Left ventricle myocardium inferior (tissue), 1 donor: ENCODE results near the gene PPP1R13B. TPM values are rescaled to one million over a fixed set of nuclear protein-coding genes. Genes with fewer than 3 reads are reported as not detected.

ENCODE experiments used
- DNase-seq: peaks from one replicate; pipeline ENCODE4 v3.0.0-alpha.2; 2020
- H3K27ac ChIP-seq: fragments of 200-600 bp; replicated peaks from 2 replicates; pipeline ENCODE4 v1.8.0; 2021
- H3K27me3 ChIP-seq: fragments of 200-600 bp; 2 replicates; pipeline ENCODE4 v1.8.0; 2021; ENCODE audit warnings: low read depth
- H3K36me3 ChIP-seq: fragments of 200-600 bp; 2 replicates; pipeline ENCODE4 v1.8.0; 2021
- H3K4me1 ChIP-seq: fragments of 200-600 bp; 2 replicates; pipeline ENCODE4 v1.8.0; 2021
- H3K4me3 ChIP-seq: fragments of 200-600 bp; 2 replicates; pipeline ENCODE4 v1.8.0; 2021; ENCODE audit warnings: mild to moderate bottlenecking, moderate library complexity
- H3K9me3 ChIP-seq: fragments of 200-600 bp; replicated peaks from 2 replicates; pipeline ENCODE4 v1.8.0; 2021
- CTCF ChIP-seq: fragments of 200-600 bp; IDR thresholded peaks from 2 replicates; pipeline ENCODE4 v1.8.0; 2021; ENCODE audit warnings: antibody characterized with exemption, mild to moderate bottlenecking, borderline replicate concordance
- intact Hi-C: fragments of 100-400 bp; cut with micrococcal nuclease; formaldehyde crosslinking; loops from one replicate; pipeline ENCODE4 v1.11.0; 2022
- total RNA-seq: library from RNA; stranded (reverse); fragmentation: NEBNext Ultra II Directional; extraction: Animal tissue kit (Norgen Biotek cat#: 25700); gene quantifications from one replicate; pipeline ENCODE4 v1.2.1, GENCODE V29; 2021
- donor health status: DM: no; HTN: yes; CAD: no; lungs with severe emphysema.

PPP1R13B gene
- total RNA-seq, 1 donor from 2014 or later = 104 TPM

DNA sequence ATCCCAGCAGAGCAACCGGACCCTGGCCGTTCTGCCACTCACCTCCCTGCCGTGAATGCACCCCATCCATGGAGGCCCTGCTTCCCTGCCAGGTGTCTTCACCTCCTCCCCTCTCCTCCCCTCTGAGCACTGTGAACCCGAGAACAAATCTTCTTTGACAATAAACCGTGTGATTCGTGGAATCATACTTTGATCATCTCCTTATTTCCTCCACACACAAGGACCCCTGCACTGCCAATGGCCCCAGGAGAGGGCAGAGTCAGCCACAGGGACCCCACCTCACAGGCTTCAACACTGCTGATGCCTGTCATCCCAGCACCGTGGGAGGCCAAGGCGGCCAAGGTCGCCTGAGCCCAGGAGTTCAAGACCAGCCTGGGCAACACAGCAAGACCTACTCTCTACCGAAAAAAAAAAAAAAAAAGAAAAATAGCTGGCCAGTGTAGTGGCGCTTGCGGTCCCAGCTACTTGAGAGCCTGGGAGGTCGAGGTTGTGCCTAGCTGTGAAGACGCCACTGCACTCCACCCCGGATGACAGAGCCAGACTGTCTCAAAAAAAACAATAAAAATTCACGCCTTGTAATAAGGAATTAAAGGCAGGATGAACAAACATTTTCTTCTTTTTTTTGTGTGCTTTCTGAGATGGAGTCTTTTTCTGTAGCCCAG, 133.2 kb downstream of the PPP1R13B start:
- intact Hi-C loops = no loop called here
- no peaks in the 10 kb centered on the region for H3K27me3 ChIP-seq
- H3K4me1 ChIP-seq = peaks cover 82% of the 10 kb centered on the region
- no peak for TF ChIP-seq CTCF
- H3K36me3 ChIP-seq = no peaks in the 10 kb centered on the region
- H3K4me3 ChIP-seq = peak overlapping the region; percentile 94
- no peaks in the 10 kb centered on the region for H3K9me3 ChIP-seq
- no peak overlapping the region for H3K27ac ChIP-seq
- no peak for DNase-seq

GRCh38 chr14:103713304-103714062, 133.9 kb downstream of the PPP1R13B start:
- H3K4me1 ChIP-seq = peaks cover 82% of the 10 kb centered on the region
- no peak for TF ChIP-seq CTCF

GRCh38 chr14:103712633-103713247, 134.6 kb downstream of the PPP1R13B start:
- intact Hi-C loops = no loop called here
- H3K27ac ChIP-seq = peak overlapping the region; percentile 78
- no peak overlapping the region for H3K4me3 ChIP-seq
- peaks cover 82% of the 10 kb centered on the region for H3K4me1 ChIP-seq
- DNase-seq = peak; percentile 21
- H3K9me3 ChIP-seq = no peaks in the 10 kb centered on the region
- no peak for TF ChIP-seq CTCF
- H3K27me3 ChIP-seq = no peaks in the 10 kb centered on the region
- no peaks in the 10 kb centered on the region for H3K36me3 ChIP-seq

More at GRCh38 chr14:103713304-103714062, 133.9 kb downstream of the PPP1R13B start:
- Histone ChIP-seq H3K27ac (peak overlapping the region; percentile 78), H3K4me3 (no peak overlapping the region), H3K27me3 (no peaks in the 10 kb centered on the region), H3K36me3 (no peaks in the 10 kb centered on the region), H3K9me3 (no peaks in the 10 kb centered on the region)
- DNase-seq = no peak
- intact Hi-C loops = no loop called here

- no peaks in the 10 kb centered on the region for H3K9me3 ChIP-seq
- H3K27ac ChIP-seq = peak overlapping the region; percentile 78
- intact Hi-C loops = no loop called here
- H3K4me1 ChIP-seq = peaks cover 81% of the 10 kb centered on the region
- H3K36me3 ChIP-seq = no peaks in the 10 kb centered on the region
- peak; percentile 49 for DNase-seq
- no peaks in the 10 kb centered on the region for H3K27me3 ChIP-seq
- H3K4me3 ChIP-seq = peak overlapping the region; percentile 17
- TF ChIP-seq CTCF = no peak
Measured at GRCh38 chr14:103711516-103712431, 135.6 kb downstream of the PPP1R13B start.
